ENCODE results near the gene MRGPRG. TPM values are rescaled to one million over a fixed set of nuclear protein-coding genes. Genes with fewer than 3 reads are reported as not detected.
"Not testable (repeated sequence)": the region's sequence is repeated elsewhere in the genome, so short reads cannot be mapped to it uniquely, and the experiment has no call there.

The MRGPRG gene, protein sequence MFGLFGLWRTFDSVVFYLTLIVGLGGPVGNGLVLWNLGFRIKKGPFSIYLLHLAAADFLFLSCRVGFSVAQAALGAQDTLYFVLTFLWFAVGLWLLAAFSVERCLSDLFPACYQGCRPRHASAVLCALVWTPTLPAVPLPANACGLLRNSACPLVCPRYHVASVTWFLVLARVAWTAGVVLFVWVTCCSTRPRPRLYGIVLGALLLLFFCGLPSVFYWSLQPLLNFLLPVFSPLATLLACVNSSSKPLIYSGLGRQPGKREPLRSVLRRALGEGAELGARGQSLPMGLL
- polyA plus RNA-seq: not detected
- long read RNA-seq, donor 1: 0 reads
- long read RNA-seq, donor 2: 0 reads
- long read RNA-seq, donor 3: 0 reads
- long read RNA-seq, donor 4: 0 reads
- long read RNA-seq, donor 5: 0 reads
- long read RNA-seq, donor 6: 0 reads
- long read RNA-seq, donor 7: 0 reads
- long read RNA-seq, donor 8: 0 reads
- long read RNA-seq, donor 9: 0 reads
- long read RNA-seq, donor 10: 0 reads
- long read RNA-seq, donor 11: 0 reads

DNA sequence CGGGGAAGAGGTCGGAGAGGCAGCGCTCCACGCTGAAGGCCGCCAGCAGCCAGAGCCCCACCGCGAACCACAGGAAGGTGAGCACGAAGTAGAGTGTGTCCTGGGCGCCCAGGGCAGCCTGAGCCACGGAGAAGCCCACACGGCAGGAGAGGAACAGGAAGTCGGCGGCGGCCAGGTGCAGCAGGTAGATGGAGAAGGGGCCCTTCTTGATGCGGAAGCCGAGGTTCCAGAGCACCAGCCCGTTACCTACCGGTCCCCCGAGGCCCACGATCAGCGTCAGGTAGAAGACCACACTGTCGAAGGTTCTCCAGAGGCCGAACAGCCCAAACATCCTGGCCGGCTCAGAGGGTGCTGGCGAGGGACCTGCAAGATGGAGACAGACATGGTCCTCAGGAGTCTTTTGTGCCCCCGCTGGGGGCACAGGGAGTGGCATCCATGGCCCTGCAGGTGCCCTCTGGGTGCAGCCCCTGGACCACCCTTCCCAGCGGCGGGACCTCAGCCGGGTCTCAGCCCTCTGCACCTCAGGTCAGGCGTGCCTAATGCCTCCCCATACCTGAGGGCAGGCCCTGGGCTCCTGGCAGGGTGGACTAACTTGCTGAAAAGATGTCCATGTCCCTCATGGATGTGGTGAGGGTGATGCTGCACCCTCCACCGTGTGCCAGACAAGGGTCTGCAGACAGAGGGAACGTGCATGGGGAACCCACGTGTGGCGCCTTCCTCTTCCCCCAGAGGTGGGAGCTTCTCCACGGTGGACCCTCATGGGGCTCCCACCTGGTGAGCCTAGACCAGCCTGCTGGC is at the start of gene MRGPRG:
Gene MRGPRG (minus strand): TSS at position 331 of the 798 bp plus-strand sequence. CDS start 0 bp downstream, at position 331.
- Histone ChIP-seq H3K4me1 (ENCODE audit: control insufficient read depth, insufficient read depth, low read length) (no peaks in the 10 kb centered on the region), H3K36me3 (ENCODE audit: control insufficient read depth, insufficient read depth, low read length) (no peaks in the 10 kb centered on the region), H3K4me3 (ENCODE audit: low read length) (no peak within 1 kb of the TSS), H3K9me3 (ENCODE audit: control insufficient read depth, low read depth, low read length) (no peaks in the 10 kb centered on the region), H3K27ac (ENCODE audit: low read length) (no peak within 1 kb of the TSS), H3K27me3 (ENCODE audit: control insufficient read depth, insufficient read depth, low read length) (peaks cover 46% of the 10 kb centered on the region)
- WGBS (ENCODE audit: insufficient coverage, low lambda C conversion rate): no CpG with 5 or more reads among the region's 35 CpGs
- DNase-seq: no peak

- no CpG with 5 or more reads among the region's 7 CpGs for WGBS (ENCODE audit: insufficient coverage, low lambda C conversion rate)
- DNase-seq: peak; percentile 3 to 43
- H3K4me1 ChIP-seq (ENCODE audit: control insufficient read depth, insufficient read depth, low read length); H3K27ac ChIP-seq (ENCODE audit: low read length); H3K4me3 ChIP-seq (ENCODE audit: low read length); H3K27me3 ChIP-seq (ENCODE audit: control insufficient read depth, insufficient read depth, low read length); H3K36me3 ChIP-seq (ENCODE audit: control insufficient read depth, insufficient read depth, low read length); H3K9me3 ChIP-seq (ENCODE audit: control insufficient read depth, low read depth, low read length): not testable (repeated sequence)
Observed at GRCh38 chr11:3262548-3262947, 43.9 kb upstream of the MRGPRG start.

GRCh38 chr11:3261831-3262230 is 43.2 kb upstream of the MRGPRG start:
- not testable (repeated sequence) for H3K27ac ChIP-seq (ENCODE audit: low read length); H3K27me3 ChIP-seq (ENCODE audit: control insufficient read depth, insufficient read depth, low read length); DNase-seq; H3K4me3 ChIP-seq (ENCODE audit: low read length); H3K9me3 ChIP-seq (ENCODE audit: control insufficient read depth, low read depth, low read length); H3K36me3 ChIP-seq (ENCODE audit: control insufficient read depth, insufficient read depth, low read length); H3K4me1 ChIP-seq (ENCODE audit: control insufficient read depth, insufficient read depth, low read length)
- no CpG with 5 or more reads among the region's 8 CpGs for WGBS (ENCODE audit: insufficient coverage, low lambda C conversion rate)

- H3K27ac ChIP-seq (ENCODE audit: low read length); DNase-seq; H3K9me3 ChIP-seq (ENCODE audit: control insufficient read depth, low read depth, low read length); H3K4me1 ChIP-seq (ENCODE audit: control insufficient read depth, insufficient read depth, low read length); H3K27me3 ChIP-seq (ENCODE audit: control insufficient read depth, insufficient read depth, low read length); H3K36me3 ChIP-seq (ENCODE audit: control insufficient read depth, insufficient read depth, low read length); H3K4me3 ChIP-seq (ENCODE audit: low read length): not testable (repeated sequence)
- no CpG with 5 or more reads among the region's 1 CpG for WGBS (ENCODE audit: insufficient coverage, low lambda C conversion rate)
Observed at GRCh38 chr11:3257509-3257908, 38.9 kb upstream of the MRGPRG start.

DNA sequence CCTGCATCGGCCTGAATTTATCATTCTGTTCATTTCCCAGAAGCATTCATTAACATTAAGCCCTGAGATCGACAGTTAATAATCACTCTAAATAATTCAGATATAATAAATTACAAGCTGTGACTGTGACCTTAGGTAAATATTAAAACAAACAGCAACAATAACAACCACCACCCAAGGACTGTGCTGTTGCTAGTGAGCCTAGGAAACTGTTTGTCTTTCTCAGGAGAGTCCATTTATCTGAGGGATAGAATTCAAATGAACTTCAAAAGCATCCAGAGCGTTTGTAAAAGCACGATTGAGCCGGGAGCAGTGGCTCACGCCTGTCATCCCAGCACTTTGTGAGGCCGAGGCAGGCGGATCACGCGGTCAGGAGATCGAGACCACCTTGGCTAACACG is 36.6 kb upstream of the MRGPRG start:
- not testable (repeated sequence) for H3K9me3 ChIP-seq (ENCODE audit: control insufficient read depth, low read depth, low read length); H3K4me1 ChIP-seq (ENCODE audit: control insufficient read depth, insufficient read depth, low read length); DNase-seq; H3K27ac ChIP-seq (ENCODE audit: low read length); H3K27me3 ChIP-seq (ENCODE audit: control insufficient read depth, insufficient read depth, low read length); H3K4me3 ChIP-seq (ENCODE audit: low read length); H3K36me3 ChIP-seq (ENCODE audit: control insufficient read depth, insufficient read depth, low read length)
- no CpG with 5 or more reads among the region's 12 CpGs for WGBS (ENCODE audit: insufficient coverage, low lambda C conversion rate)

DNA sequence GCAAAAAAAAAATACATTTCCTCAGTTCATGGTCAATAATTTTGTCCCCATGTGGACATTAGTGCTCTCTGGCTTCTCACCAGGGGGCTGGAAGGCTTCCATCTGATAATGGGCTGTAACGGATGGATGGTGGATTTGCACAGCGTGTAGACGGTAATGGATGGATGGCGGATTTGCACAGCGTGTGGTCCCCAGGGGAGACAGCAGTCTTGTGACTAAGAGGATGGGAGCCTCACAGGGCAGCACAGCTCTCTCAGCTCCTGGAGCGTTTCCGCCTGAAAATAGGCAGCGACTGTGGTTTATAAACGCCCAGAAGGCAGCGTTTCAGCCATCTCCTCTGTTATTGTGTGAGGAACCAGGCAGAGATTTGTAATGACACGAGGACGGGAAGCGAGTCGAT is 36.2 kb upstream of the MRGPRG start:
- no CpG with 5 or more reads among the region's 14 CpGs for WGBS (ENCODE audit: insufficient coverage, low lambda C conversion rate)
- not testable (repeated sequence) for H3K4me1 ChIP-seq (ENCODE audit: control insufficient read depth, insufficient read depth, low read length); H3K27ac ChIP-seq (ENCODE audit: low read length); DNase-seq; H3K36me3 ChIP-seq (ENCODE audit: control insufficient read depth, insufficient read depth, low read length); H3K9me3 ChIP-seq (ENCODE audit: control insufficient read depth, low read depth, low read length); H3K4me3 ChIP-seq (ENCODE audit: low read length); H3K27me3 ChIP-seq (ENCODE audit: control insufficient read depth, insufficient read depth, low read length)

DNA sequence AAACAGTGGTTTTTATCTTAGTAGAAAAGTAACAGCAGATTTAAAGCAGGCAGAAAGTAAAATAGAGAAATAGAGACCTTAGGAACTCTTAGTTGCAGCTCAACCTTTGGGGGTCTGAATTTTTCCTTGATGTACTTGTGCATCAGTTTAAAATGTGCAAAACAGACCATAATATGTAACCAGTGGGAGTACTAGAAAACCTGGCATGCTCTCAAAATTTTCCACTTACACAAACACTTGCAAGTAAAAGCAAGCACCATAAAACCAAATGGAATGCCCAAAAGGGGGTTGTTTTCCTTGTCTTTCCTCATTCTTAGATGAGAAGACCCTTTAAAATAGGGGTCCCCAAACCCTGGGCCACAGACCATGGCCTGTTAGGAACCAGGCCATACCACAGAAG is 26.5 kb upstream of the MRGPRG start:
- Histone ChIP-seq H3K4me3 (ENCODE audit: low read length) (no peak overlapping the region), H3K27ac (ENCODE audit: low read length) (no peak overlapping the region), H3K27me3 (ENCODE audit: control insufficient read depth, insufficient read depth, low read length) (peaks cover 4% of the 10 kb centered on the region), H3K9me3 (ENCODE audit: control insufficient read depth, low read depth, low read length) (no peaks in the 10 kb centered on the region), H3K36me3 (ENCODE audit: control insufficient read depth, insufficient read depth, low read length) (no peaks in the 10 kb centered on the region), H3K4me1 (ENCODE audit: control insufficient read depth, insufficient read depth, low read length) (no peaks in the 10 kb centered on the region)
- no peak for DNase-seq

DNA sequence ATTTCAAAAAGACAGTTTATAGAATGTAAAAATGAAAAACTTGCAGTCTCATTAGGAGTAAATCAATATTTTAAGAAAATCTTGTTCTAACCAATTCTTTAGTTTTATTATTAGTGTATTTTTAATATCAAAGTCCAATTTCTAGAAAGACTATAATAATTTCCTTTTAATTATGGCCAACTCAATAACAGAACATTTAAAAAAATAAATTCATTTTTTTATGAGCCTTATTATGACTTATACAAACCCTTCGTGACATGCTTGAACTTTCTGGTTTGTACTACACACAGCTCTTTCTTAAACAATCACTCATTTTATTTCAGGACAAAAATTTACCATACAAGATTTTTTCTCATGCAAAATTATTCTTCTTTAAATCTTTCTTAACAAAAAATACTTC is 25.3 kb upstream of the MRGPRG start:
- Histone ChIP-seq H3K9me3 (ENCODE audit: control insufficient read depth, low read depth, low read length) (no peaks in the 10 kb centered on the region), H3K4me1 (ENCODE audit: control insufficient read depth, insufficient read depth, low read length) (no peaks in the 10 kb centered on the region), H3K36me3 (ENCODE audit: control insufficient read depth, insufficient read depth, low read length) (no peaks in the 10 kb centered on the region), H3K27me3 (ENCODE audit: control insufficient read depth, insufficient read depth, low read length) (peaks cover 8% of the 10 kb centered on the region), H3K4me3 (ENCODE audit: low read length) (no peak overlapping the region), H3K27ac (ENCODE audit: low read length) (no peak overlapping the region)
- 100% methylated on average over 1 of the region's 1 CpG for WGBS (ENCODE audit: insufficient coverage, low lambda C conversion rate)
- DNase-seq: no peak

DNA sequence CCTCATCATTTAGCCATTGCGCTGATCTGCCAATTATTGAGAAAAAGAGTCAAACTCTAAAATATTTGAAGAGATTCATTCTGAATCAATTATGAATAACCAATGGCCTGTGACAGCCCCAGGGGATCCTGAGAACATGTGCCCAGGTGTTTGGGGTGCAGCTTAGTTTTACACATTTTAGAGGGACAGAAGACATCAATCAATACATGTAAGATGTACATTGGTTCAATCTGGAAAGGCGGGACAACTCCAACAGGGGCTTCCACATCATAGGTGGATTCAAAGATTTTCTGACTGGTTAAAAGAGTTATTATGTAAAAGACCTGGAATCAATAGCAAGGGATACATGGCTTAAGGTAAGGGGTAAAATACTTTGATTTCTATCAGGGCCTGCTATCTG is 18.5 kb upstream of the MRGPRG start:
- no peaks in the 10 kb centered on the region for H3K4me1 ChIP-seq (ENCODE audit: control insufficient read depth, insufficient read depth, low read length)
- WGBS (ENCODE audit: insufficient coverage, low lambda C conversion rate): 100% methylated on average over 1 of the region's 2 CpGs
- DNase-seq: no peak
- H3K27ac ChIP-seq (ENCODE audit: low read length): no peak overlapping the region
- no peaks in the 10 kb centered on the region for H3K36me3 ChIP-seq (ENCODE audit: control insufficient read depth, insufficient read depth, low read length)
- no peak overlapping the region for H3K4me3 ChIP-seq (ENCODE audit: low read length)
- H3K27me3 ChIP-seq (ENCODE audit: control insufficient read depth, insufficient read depth, low read length): peaks cover 35% of the 10 kb centered on the region
- no peaks in the 10 kb centered on the region for H3K9me3 ChIP-seq (ENCODE audit: control insufficient read depth, low read depth, low read length)

GRCh38 chr11:3234846-3235245 is 16.2 kb upstream of the MRGPRG start:
- H3K27me3 ChIP-seq (ENCODE audit: control insufficient read depth, insufficient read depth, low read length): peaks cover 52% of the 10 kb centered on the region
- no peak overlapping the region for H3K4me3 ChIP-seq (ENCODE audit: low read length)
- no peaks in the 10 kb centered on the region for H3K4me1 ChIP-seq (ENCODE audit: control insufficient read depth, insufficient read depth, low read length)
- no peaks in the 10 kb centered on the region for H3K36me3 ChIP-seq (ENCODE audit: control insufficient read depth, insufficient read depth, low read length)
- no peak overlapping the region for H3K27ac ChIP-seq (ENCODE audit: low read length)
- 85% methylated on average over 6 of the region's 7 CpGs for WGBS (ENCODE audit: insufficient coverage, low lambda C conversion rate)
- no peak for DNase-seq
- H3K9me3 ChIP-seq (ENCODE audit: control insufficient read depth, low read depth, low read length): no peaks in the 10 kb centered on the region

All from large intestine (tissue), 12 donors.